Stomach (tissue), 4 donors: ENCODE results near the gene ZC3H7B.

ENCODE experiments used
- EP300 ChIP-seq: sonication (generic); formaldehyde crosslinking; IDR thresholded peaks from one replicate; pipeline ENCODE4 v1.6.1; 2017; ENCODE audit warnings: antibody characterized with exemption
- POLR2AphosphoS5 ChIP-seq, 3 donors: sonication (generic); formaldehyde crosslinking; IDR thresholded peaks; one replicate each; pipeline ENCODE4 v1.6.1; 2016; ENCODE audit warnings: antibody characterized with exemption in 3 of 3

DNA sequence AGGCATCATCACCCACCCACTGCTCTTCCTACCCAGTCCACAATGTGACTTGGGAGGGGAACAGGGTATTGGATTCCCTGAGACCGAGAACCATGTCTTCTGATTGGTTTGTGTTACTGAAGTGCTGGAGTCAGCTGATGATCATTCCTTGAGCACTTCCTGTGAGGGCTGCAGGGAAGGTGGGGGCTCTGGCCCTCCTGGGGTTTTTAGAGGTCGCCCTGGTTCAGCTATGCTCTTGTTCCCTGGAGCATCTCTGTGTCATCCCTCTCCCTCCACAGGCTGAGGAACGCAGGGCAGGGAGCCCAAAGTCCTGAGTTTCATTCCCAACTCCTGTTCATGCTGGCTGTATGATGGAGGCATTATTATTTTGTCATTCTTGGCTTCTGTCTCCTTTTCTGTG is 6.7 kb downstream of the ZC3H7B start:
- TF ChIP-seq POLR2AphosphoS5 (IDR thresholded peaks at IDR 0.05) (no peak), EP300 (no peak)
